ENCODE data around the gene CATSPER3.

The CATSPER3 gene

DNA sequence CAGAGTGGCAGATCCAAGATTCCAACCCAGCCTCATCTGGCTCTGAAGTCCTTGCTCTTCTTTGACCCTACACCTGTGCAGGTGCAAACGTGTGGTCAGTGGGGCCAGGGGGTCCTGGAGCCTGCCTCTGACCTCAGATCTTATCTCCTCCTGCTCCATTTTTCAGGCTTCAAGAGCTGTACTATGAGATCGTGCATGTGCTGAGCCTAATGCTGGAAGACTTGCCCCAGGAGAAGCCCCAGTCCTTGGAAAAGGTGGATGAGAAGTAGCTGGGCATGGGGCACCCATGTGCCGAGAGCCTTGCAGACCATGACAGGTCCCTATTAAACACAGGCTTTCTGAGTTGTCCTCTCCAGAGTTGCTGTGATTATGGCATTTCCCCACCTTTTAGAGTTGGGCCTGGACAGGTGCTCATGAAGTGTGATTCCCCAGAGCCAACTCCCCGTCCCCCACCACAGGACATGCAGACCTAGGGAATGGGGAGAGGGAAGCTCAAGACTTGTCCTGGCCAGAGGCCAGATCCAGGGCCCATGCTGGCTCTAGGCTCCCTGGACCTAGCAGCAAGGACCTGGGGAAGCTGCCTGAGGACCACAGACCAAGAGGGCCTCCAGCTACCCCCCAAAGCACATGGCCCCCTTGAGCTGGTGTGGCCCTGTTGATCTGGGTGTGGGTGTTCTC, 43.8 kb downstream of the CATSPER3 start:
- DNase-seq = no peak

DNA sequence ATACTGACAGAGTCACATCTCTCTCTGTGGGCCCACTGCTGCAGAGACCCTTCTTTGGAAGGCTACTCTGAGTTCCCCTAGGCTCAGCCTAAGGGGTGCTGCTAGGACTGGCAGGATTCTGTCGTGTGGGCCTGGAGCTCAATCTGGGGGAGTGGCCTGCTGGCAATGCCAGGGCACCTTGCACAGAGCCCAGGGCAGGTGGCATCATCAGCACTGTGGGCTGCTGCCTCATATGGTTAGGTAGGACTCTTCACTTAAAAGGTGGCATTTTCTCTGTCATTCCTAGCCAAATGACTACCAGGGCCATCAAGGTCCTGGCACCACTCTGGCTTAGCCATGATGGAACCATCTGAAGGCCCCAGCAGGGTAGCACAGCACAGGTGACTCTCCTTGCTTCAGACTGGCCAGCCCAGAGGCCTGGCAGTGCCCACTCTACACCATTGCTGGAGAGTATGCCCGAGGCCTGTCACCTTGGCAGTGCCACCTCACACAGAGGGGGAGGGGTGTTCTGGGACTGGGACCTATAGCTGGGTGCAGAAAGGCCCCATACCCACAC, 44.4 kb downstream of the CATSPER3 start:
- no peak for DNase-seq

DNA sequence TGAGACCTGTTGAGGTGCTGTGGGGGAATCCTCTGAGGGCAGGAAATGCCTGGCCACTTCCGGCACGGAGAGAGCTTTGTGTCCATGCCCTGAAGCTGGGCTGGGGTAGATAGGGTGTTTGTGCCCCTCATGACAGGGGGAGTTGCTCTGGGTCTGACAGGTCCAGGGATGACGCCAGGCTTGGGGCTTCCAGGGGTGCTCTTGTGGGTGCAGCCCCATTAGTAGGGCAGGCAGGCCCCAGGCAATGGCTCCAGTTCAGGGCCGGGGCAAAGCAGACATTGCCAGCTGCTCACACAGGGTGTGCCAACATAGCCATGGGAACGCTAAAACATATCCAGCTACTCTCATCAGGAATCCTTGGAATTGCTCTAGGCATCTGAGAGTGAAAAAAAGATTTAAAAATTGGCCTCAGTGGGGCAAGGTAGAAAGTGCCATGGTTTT, 45.3 kb downstream of the CATSPER3 start:
- DNase-seq = no peak

DNA sequence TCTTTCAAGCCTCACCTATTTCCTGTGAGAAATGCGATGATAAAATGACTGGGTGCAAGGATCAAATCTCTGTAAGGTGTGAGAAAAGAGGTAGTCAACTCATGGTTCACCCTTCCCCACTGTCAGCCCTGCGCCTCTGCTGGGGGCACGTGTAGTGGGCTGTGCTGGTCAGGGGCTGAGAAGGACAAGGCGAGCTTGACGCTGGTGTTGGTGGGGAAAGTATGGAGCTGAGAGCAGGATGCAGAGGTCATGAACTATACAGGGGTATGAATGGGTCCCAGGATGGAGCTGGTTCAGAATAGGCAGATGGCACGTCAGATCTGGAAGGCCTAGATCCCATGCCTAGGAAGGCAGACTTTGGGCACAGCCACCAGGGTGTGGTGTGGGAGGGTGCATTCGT, 45.7 kb downstream of the CATSPER3 start:
- no peak for DNase-seq

GRCh38 chr5:135013947-135014570, 46.4 kb downstream of the CATSPER3 start:
- no peak for DNase-seq

DNA sequence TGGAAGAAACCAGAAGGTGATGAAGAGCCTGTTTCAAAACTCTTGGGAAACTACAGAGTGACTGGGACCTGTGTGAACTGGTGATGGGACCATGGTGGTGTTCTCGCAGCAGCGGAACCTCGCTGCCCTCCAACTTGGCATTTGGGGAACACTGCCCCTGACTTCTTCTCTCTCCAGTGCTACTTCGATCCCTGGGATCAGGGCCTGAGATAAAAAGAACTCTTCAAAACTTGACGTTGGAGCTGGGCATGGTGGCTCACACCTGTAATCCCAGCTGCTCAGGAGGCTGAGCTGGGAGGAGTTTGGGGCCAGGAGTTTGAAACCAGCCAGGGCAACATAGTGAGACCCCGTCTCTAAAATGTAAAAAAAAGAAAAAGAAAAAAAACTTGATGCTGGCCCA, 48.2 kb downstream of the CATSPER3 start:
- DNase-seq = no peak

GRCh38 chr5:135016861-135017290, 49.2 kb downstream of the CATSPER3 start:
- no peak for DNase-seq

DNA sequence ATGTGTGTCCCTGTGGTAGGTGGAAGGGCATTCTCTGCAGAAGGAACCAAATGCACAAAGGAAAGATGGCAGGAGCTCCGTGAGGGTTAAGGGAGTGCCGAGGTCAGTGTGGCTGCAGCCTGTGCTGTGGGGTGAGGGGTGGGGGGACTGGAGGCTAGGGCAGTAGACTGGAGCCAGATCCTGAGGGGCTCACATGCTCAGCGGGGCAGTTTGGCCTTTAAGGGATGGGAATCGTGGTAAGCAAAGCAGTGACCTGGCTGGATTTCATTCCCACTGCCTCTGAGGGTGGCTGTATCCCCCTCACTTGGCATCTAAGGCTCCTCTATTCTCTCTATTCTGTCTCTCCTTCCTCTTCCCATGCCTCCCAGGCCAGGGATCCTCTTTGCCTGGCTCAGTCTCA, 50.8 kb downstream of the CATSPER3 start:
- no peak for DNase-seq

- no peak for DNase-seq
These were observed 51.6 kb downstream of the CATSPER3 start for GRCh38 chr5:135019314-135019713.

GRCh38 chr5:135020111-135020895, 52.6 kb downstream of the CATSPER3 start:
- no peak for DNase-seq

GRCh38 chr5:135024956-135025729, 57.4 kb downstream of the CATSPER3 start:
- no peak for DNase-seq

DNA sequence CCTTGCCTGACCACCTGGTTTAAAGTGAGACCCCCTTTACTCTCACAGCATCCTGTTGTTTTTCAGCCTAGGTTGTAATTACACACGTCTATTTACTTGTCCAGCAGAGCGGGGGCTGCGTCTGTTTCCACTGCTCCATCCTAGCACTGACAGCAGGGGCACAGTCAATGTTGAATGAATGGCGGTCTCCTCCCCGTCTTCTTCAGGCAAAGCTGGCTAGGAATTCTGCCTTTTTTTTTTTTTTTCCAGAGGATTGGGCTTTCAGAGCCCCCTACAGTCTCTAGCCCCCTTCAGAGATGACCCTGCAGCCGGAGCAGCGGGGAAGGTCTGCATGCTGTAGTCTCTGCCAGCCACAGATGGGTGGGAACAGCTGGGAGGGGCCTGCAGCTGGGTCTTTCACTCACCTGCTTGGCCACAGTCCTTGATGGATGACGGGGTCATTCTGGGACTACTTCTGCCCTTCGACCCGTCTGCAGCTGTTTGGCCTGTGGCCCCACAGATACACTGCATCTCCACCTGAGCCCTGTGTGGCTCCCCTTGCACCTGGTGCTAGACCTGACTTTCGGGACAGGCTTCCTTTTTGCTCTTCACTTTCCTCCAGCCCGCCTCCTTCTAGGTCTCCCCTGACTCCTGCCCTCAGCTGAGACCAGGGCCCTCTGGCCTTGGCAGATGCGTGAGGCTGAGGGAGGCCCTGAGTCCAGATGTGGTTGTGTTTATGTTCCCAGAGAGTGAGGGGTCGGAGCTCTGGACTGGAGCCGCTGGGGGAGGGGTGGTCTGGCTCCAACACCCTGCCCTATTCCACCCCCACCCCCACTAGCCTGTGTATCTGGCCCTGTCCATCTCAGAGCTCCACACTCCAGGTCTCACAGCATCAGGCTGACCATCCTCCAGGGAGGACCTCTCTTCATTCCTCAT, 58.3 kb downstream of the CATSPER3 start:
- no peak for DNase-seq

DNA sequence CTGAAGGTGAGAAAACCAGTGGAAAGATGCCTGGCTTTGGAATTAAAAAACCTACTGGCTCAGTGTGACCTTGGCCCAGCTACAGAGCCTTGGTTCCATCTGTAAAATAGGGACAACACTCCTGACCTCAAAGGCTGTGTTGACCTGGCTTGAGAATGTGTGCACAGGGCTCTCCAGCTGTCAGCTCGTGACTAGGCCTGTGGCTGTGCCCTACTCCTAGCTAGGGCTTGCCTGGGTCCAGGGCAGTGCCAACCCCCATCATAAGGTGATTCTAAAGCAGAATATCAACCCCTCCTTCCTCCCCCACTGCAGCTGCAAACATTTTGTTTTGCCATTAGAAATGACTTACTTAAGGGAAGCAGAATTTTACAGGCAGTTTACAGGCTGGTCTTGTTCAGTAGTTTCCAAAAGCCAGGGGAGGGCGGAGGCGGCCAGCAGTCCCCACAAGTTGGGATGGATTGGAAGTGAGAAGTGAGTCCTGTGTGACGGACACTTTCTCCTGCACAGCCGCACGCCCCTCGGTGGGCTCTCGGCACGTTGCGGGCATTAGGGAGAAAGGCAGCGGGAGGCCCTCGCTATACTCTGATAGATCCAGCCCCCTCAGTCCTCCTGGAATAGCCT, 59.0 kb downstream of the CATSPER3 start:
- DNase-seq = no peak

DNA sequence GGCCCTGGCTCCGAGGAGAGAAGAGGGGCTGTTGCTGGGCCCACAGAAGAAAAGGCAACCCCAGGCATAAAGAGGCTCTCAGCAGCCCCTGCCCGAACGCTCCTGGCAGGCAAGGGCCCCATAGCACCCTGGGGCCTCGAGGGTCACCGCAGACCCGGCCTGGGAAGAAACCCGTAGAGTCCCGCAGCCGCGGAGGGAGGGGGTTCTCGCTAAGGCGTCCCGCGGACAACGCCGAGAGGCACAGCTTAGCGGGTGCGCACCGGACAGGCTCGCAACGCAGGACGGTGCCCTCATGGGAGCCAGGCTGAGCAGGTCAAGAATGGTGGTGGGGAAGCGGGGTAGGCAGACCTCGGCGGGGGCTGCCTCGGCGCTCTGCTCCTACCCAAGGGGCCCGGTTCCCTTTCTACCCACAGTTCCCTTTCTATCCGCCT, 59.6 kb downstream of the CATSPER3 start:
- no peak for DNase-seq

- no peak for DNase-seq
These were observed 60.2 kb downstream of the CATSPER3 start for GRCh38 chr5:135027697-135028615.

GRCh38 chr5:135028791-135029476, 61.2 kb downstream of the CATSPER3 start:
- no peak for DNase-seq

DNA sequence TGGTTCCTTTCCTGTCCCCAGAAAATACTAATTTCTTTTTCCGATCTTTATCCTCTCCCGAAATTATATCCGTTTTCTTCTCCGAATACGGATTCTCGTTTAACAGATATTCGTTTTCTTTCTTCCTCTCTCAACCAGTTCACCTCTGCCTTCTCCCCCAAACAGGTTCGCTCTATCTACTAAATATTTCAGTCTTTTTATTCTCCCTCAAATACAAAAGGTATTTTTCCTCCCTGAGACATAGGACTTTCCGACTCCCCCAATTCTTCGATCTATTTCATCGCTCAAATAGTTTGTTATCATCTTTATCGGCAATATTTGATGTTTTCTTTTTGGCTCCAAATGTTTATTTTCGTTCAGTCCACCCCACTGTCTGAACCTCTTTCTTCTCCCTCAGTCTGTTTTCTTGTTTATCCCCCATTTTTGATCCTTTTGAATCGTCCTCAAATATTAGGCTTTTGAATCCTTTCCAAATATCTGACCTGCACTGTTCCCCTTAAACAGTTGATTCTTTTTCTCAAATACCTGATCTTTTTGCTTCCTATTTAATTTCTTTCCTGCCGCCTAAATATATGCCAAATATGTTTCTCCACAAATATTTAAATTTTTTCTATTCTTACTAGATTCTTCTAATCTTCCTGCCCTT, 61.9 kb downstream of the CATSPER3 start:
- no peak for DNase-seq

DNA sequence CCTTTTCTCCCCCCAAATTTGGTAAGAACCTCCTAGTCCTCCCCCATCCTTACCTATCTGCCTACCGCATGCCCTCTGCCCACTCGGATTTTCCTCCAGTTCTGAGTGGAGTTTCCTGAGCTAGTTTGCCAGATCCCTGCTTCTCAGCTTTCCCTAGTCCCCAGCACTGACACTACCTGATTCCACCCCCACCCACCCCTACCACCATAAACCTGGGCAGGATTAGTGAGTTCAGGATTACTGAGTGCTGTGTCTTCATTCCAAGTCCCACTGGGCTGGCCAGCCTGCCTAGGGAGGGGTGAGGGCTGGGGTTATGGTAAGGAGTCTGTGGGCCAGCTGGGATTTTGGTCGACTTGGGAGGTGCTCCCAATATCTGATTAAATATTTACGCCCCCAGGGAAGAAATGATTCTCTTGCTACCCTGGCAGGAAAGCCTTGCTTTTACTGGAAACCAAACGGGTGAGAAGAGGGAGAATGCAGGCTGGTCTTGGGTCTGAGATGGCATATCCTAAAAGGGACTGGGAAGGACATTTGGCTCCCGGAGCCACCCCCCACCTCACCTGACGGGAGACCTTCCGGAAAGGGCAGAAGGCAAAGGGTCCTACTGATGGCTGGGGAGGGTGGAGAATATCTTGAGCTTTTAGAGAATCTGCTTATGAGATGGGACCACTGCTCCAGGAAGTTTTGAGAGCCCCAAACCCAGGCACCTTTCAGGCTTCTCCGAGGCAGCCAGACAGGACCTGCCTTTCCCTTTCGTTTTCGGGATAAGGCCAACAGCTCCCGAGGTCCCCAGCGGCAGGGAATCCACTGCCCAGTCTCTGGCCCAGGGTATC, 62.6 kb downstream of the CATSPER3 start:
- no peak for DNase-seq

Measured in fibroblast of skin of scalp (primary cell).